Glomerular visceral epithelial cell (primary cell): ENCODE measurements around the gene UNC13A.

Experiments used
- DNase-seq: peaks from one replicate; pipeline ENCODE4 v3.0.0-alpha.2; 2016; ENCODE audit errors: extremely low spot score

Gene UNC13A

GRCh38 chr19:17626456-17627015, 61.6 kb downstream of the UNC13A start:
- DNase-seq = no peak

GRCh38 chr19:17625980-17626379, 62.2 kb downstream of the UNC13A start:
- DNase-seq = no peak

GRCh38 chr19:17625043-17625442, 63.1 kb downstream of the UNC13A start:
- no peak for DNase-seq

GRCh38 chr19:17624314-17624991, 63.7 kb downstream of the UNC13A start:
- no peak for DNase-seq

- no peak for DNase-seq
Observed at GRCh38 chr19:17623224-17623935, 64.8 kb downstream of the UNC13A start.

- no peak for DNase-seq
Observed at GRCh38 chr19:17620696-17621095, 67.5 kb downstream of the UNC13A start.

- DNase-seq = no peak
Observed at GRCh38 chr19:17618936-17619335, 69.2 kb downstream of the UNC13A start.

- no peak for DNase-seq
Observed at GRCh38 chr19:17618281-17618903, 69.8 kb downstream of the UNC13A start.

GRCh38 chr19:17617807-17618192, 70.4 kb downstream of the UNC13A start:
- DNase-seq = no peak

- DNase-seq = peak; percentile 5
Observed at GRCh38 chr19:17616961-17617806, 71.0 kb downstream of the UNC13A start.

GRCh38 chr19:17616686-17616960, 71.5 kb downstream of the UNC13A start:
- DNase-seq = no peak

- DNase-seq = no peak
Observed at GRCh38 chr19:17615889-17616685, 72.1 kb downstream of the UNC13A start.

- DNase-seq = no peak
Observed at GRCh38 chr19:17614476-17614875, 73.7 kb downstream of the UNC13A start.

GRCh38 chr19:17611462-17612244, 76.5 kb downstream of the UNC13A start:
- no peak for DNase-seq

GRCh38 chr19:17610384-17610783, 77.8 kb downstream of the UNC13A start:
- DNase-seq = no peak

- no peak for DNase-seq
Observed at GRCh38 chr19:17607936-17608335, 80.2 kb downstream of the UNC13A start.

GRCh38 chr19:17606590-17607185, 81.5 kb downstream of the UNC13A start:
- DNase-seq = no peak

GRCh38 chr19:17605761-17606589, 82.2 kb downstream of the UNC13A start:
- DNase-seq = peak; percentile 80

- no peak for DNase-seq
Observed at GRCh38 chr19:17605117-17605516, 83.0 kb downstream of the UNC13A start.
